Prostate gland (tissue), 2 donors: ENCODE results near the gene CTNNA1.

Experiments used
- POLR2A ChIP-seq: fragments of 450-650 bp; IDR thresholded peaks from one replicate; pipeline ENCODE4 v1.6.1; 2016; ENCODE audit warnings: antibody characterized with exemption, mild to moderate bottlenecking
- POLR2AphosphoS5 ChIP-seq: sonication (generic); formaldehyde crosslinking; IDR thresholded peaks from one replicate; pipeline ENCODE4 v1.6.1; 2017; ENCODE audit warnings: antibody characterized with exemption
- TF ChIP-seq, protein P1 (sequence below), 4 experiments: fragments of 200-600 bp in 2 of 4; fragments of 450-650 bp in 2 of 4; sonication (generic) in 2 of 4; IDR thresholded peaks; 1 replicate in 3 of 4; 2 replicates in 1 of 4; pipeline ENCODE4 v1.5.1; 2016 to 2019; ENCODE audit warnings: antibody characterized with exemption in 4 of 4, mild to moderate bottlenecking in 2 of 4, moderate library complexity in 2 of 4

DNA sequence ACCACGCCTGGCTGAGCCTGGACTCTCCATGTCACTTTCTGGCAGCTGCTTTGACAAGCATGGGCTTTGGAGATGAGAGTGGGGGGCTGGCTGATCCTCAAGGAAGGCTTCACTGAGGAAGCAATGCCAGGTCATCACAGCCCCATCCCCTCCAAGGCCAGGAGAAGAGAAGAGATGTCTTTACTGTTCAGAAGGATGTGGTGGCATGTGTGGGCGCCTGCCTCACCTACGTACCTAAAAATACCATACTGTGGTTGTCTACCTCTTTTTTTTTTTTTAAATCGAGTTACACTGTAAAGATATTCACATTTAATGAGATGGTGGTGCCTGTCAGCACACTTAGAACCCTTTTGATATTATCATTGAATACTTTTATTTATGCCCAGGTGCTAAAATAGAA lies 26.4 kb upstream of the CTNNA1 start:
- no peak for TF ChIP-seq POLR2AphosphoS5
- TF ChIP-seq POLR2A: no peak
- TF ChIP-seq, protein P1, sequence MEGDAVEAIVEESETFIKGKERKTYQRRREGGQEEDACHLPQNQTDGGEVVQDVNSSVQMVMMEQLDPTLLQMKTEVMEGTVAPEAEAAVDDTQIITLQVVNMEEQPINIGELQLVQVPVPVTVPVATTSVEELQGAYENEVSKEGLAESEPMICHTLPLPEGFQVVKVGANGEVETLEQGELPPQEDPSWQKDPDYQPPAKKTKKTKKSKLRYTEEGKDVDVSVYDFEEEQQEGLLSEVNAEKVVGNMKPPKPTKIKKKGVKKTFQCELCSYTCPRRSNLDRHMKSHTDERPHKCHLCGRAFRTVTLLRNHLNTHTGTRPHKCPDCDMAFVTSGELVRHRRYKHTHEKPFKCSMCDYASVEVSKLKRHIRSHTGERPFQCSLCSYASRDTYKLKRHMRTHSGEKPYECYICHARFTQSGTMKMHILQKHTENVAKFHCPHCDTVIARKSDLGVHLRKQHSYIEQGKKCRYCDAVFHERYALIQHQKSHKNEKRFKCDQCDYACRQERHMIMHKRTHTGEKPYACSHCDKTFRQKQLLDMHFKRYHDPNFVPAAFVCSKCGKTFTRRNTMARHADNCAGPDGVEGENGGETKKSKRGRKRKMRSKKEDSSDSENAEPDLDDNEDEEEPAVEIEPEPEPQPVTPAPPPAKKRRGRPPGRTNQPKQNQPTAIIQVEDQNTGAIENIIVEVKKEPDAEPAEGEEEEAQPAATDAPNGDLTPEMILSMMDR (IDR thresholded peaks at IDR 0.05): no peak
